NB4 (cell line): ENCODE measurements around the gene SAMM50.

Experiments used
- DNase-seq: peaks from one replicate; pipeline ENCODE4 v3.0.0; 2010; ENCODE audit warnings: low read depth
- H3K4me3 ChIP-seq: one replicate; pipeline ENCODE4 v1.5.1; 2011; ENCODE audit warnings: mild to moderate bottlenecking, low read depth, low read length, moderate library complexity
- CTCF ChIP-seq: IDR thresholded peaks from one replicate; pipeline ENCODE4 v1.5.1; 2012; ENCODE audit warnings: low read depth, low read length
- MAX ChIP-seq: IDR thresholded peaks from 2 replicates; pipeline ENCODE4 v1.6.1; 2011; ENCODE audit warnings: low read depth, low read length
- MYC ChIP-seq: IDR thresholded peaks from 2 replicates; pipeline ENCODE4 v1.6.1; 2011; ENCODE audit warnings: low read depth, low read length
- POLR2A ChIP-seq: IDR thresholded peaks from 2 replicates; pipeline ENCODE4 v1.6.1; 2011; ENCODE audit warnings: mild to moderate bottlenecking; ENCODE audit not compliant: insufficient read length; ENCODE audit errors: extremely low read depth

SAMM50 gene

GRCh38 chr22:43919106-43919973 lies 35.9 kb upstream of the SAMM50 start:
- no peak for TF ChIP-seq POLR2A
- no peak for TF ChIP-seq CTCF
- no peak for TF ChIP-seq MYC
- TF ChIP-seq MAX: no peak
- H3K4me3 ChIP-seq: no peak overlapping the region
- no peak for DNase-seq

GRCh38 chr22:43921370-43921769 lies 33.9 kb upstream of the SAMM50 start:
- DNase-seq: peak; percentile 20
- TF ChIP-seq MAX (no peak), MYC (no peak), CTCF (no peak)
- no peak overlapping the region for H3K4me3 ChIP-seq

GRCh38 chr22:43922123-43922522 lies 33.1 kb upstream of the SAMM50 start:
- H3K4me3 ChIP-seq: no peak overlapping the region
- no peak for TF ChIP-seq POLR2A
- no peak for TF ChIP-seq MYC
- no peak for TF ChIP-seq CTCF
- no peak for TF ChIP-seq MAX
- no peak for DNase-seq

- DNase-seq: peak; percentile 38
- no peak for TF ChIP-seq POLR2A
- H3K4me3 ChIP-seq: peak overlapping the region; percentile 50
Observed at GRCh38 chr22:43923191-43923590, 32.1 kb upstream of the SAMM50 start.

- H3K4me3 ChIP-seq: peak within 1 kb of the TSS; percentile 50
- TF ChIP-seq CTCF: no peak
- TF ChIP-seq MAX: peak; percentile 31; the same call in 1 of the 2 replicates
- TF ChIP-seq POLR2A: no peak
- TF ChIP-seq MYC: peak; percentile 20; the same call in 1 of the 2 replicates
- peak; percentile 86 for DNase-seq
Observed at GRCh38 chr22:43923631-43924464, 31.4 kb upstream of the SAMM50 start, which contains the start of gene PNPLA3. PNPLA3 (plus strand) TSS chr22:43923805; CDS start chr22:43923912, 107 bp downstream.

GRCh38 chr22:43924877-43925276 lies 30.4 kb upstream of the SAMM50 start:
- TF ChIP-seq MAX (no peak), CTCF (no peak), POLR2A (no peak)
- no peak for DNase-seq
- no peak overlapping the region for H3K4me3 ChIP-seq
